SK-N-SH (cell line): ENCODE measurements around the gene WWC2. TPM values are rescaled to one million over a fixed set of nuclear protein-coding genes. Genes with fewer than 3 reads are reported as not detected.

Experiments used
- CTCF ChIA-PET: fragments of 300-600, 350-600 bp; formaldehyde crosslinking; extraction: SDS; loops from one replicate; lab custom pipeline; 2021; lab: Yijun Ruan, JAX
- POLR2A ChIA-PET: fragments of 350-600 bp; sonication (Branson Sonifier 250); formaldehyde crosslinking; extraction: SDS; loops from one replicate; lab custom pipeline; 2020; ENCODE audit warnings: antibody characterized with exemption, inconsistent platforms; lab: Yijun Ruan, JAX
- DNase-seq: peaks from one replicate; pipeline ENCODE4 v3.0.0; 2012
- H2AFZ ChIP-seq: fragments of 200-600 bp; sonication (generic); 2 replicates; pipeline ENCODE4 v1.8.1; 2016; ENCODE audit warnings: antibody characterized with exemption, mild to moderate bottlenecking, low read depth
- H3F3A ChIP-seq: fragments of 200-600 bp; sonication (generic); replicated peaks from 2 replicates; pipeline ENCODE3; 2016; ENCODE audit warnings: antibody characterized with exemption, mild to moderate bottlenecking; ENCODE audit not compliant: insufficient read depth
- H3K27ac ChIP-seq, 2 experiments: fragments of 200-500 bp in 1 of 2; fragments of 200-600 bp in 1 of 2; sonication (Bioruptor generic) in 1 of 2; sonication (generic), shearing (Covaris generic) in 1 of 2; 2 replicates each; pipeline versions ENCODE4 v1.5.1 to v1.6.1; 2014 to 2016; ENCODE audit warnings: low read depth in 2 of 2, inconsistent platforms in 1 of 2, low read length in 1 of 2, mild to moderate bottlenecking in 1 of 2, mixed read lengths in 1 of 2
- H3K27me3 ChIP-seq: fragments of 200-600 bp; sonication (generic), shearing (Covaris generic); 2 replicates; pipeline ENCODE4 v1.6.1; 2016; ENCODE audit warnings: mixed run types; ENCODE audit not compliant: insufficient read depth
- H3K36me3 ChIP-seq, 2 experiments: fragments of 200-500 bp in 1 of 2; fragments of 200-600 bp in 1 of 2; sonication (Bioruptor generic) in 1 of 2; sonication (generic) in 1 of 2; replicated peaks in 1 of 2; 2 replicates each; pipeline versions ENCODE3 to v1.5.1; 2014 to 2016; ENCODE audit warnings: low read length in 1 of 2, mild to moderate bottlenecking in 1 of 2; ENCODE audit not compliant: insufficient read depth in 2 of 2, control insufficient read depth in 1 of 2
- H3K4me1 ChIP-seq, 2 experiments: fragments of 200-500 bp in 1 of 2; fragments of 200-600 bp in 1 of 2; sonication (Bioruptor generic) in 1 of 2; sonication (generic), shearing (Covaris generic) in 1 of 2; 2 replicates each; pipeline versions ENCODE4 v1.5.1 to v1.6.1; 2014 to 2016; ENCODE audit warnings: low read depth in 1 of 2, low read length in 1 of 2, mixed run types in 1 of 2; ENCODE audit not compliant: insufficient read depth in 2 of 2, control insufficient read depth in 1 of 2
- H3K4me2 ChIP-seq: fragments of 200-600 bp; sonication (generic), shearing (Covaris generic); 2 replicates; pipeline ENCODE4 v1.6.1; 2017; ENCODE audit warnings: mixed run types
- H3K4me3 ChIP-seq, 2 experiments: fragments of 200-500 bp in 1 of 2; fragments of 200-600 bp in 1 of 2; sonication (Bioruptor generic) in 1 of 2; sonication (generic), shearing (Covaris generic) in 1 of 2; 2 replicates each; pipeline versions ENCODE4 v1.5.1 to v1.8.1; 2014 to 2016; ENCODE audit warnings: low read depth in 2 of 2, inconsistent platforms in 1 of 2, low read length in 1 of 2, mild to moderate bottlenecking in 1 of 2, mixed read lengths in 1 of 2, moderate library complexity in 1 of 2
- H3K79me2 ChIP-seq: fragments of 200-600 bp; sonication (generic); 2 replicates; pipeline ENCODE4 v1.8.1; 2017; ENCODE audit warnings: mild to moderate bottlenecking; ENCODE audit not compliant: insufficient read depth
- H3K9ac ChIP-seq: fragments of 200-600 bp; sonication (generic); 2 replicates; pipeline ENCODE4 v1.6.1; 2017; ENCODE audit warnings: mixed run types
- H3K9me2 ChIP-seq: fragments of 200-600 bp; sonication (generic); 2 replicates; pipeline ENCODE4 v1.6.1; 2017; ENCODE audit warnings: mixed run types
- H3K9me3 ChIP-seq: fragments of 200-600 bp; sonication (generic); 2 replicates; pipeline ENCODE4 v1.6.1; 2017; ENCODE audit warnings: mixed run types, mild to moderate bottlenecking, moderate library complexity
- H4K20me1 ChIP-seq: fragments of 200-600 bp; sonication (generic); 2 replicates; pipeline ENCODE4 v1.6.1; 2017; ENCODE audit warnings: mild to moderate bottlenecking, mixed run types; ENCODE audit not compliant: insufficient read depth
- ELF1 ChIP-seq: IDR thresholded peaks from 2 replicates; pipeline ENCODE4 v1.4.0; 2012
- FOSL2 ChIP-seq: IDR thresholded peaks from 2 replicates; pipeline ENCODE4 v1.4.0; 2012; ENCODE audit warnings: low read depth, mild to moderate bottlenecking, moderate library complexity, borderline replicate concordance
- FOXJ3 ChIP-seq: sonication (generic); formaldehyde crosslinking; IDR thresholded peaks from 2 replicates; pipeline ENCODE4 v1.5.1; 2020; ENCODE audit warnings: mild to moderate bottlenecking, missing genetic modification reagents
- JUND ChIP-seq: IDR thresholded peaks from 2 replicates; pipeline ENCODE4 v1.4.0; 2012
- NFIC ChIP-seq: IDR thresholded peaks from 2 replicates; pipeline ENCODE4 v1.4.0; 2012; ENCODE audit warnings: borderline replicate concordance
- POLR2AphosphoS5 ChIP-seq: IDR thresholded peaks from 2 replicates; pipeline ENCODE4 v1.6.1; 2012; ENCODE audit warnings: low read depth, low read length
- RAD21 ChIP-seq: IDR thresholded peaks from 2 replicates; pipeline ENCODE4 v1.6.1; 2012; ENCODE audit warnings: mild to moderate bottlenecking, low read length
- RXRA ChIP-seq: IDR thresholded peaks from 2 replicates; pipeline ENCODE4 v1.4.0; 2012; ENCODE audit warnings: low read depth, mild to moderate bottlenecking, borderline replicate concordance
- TAF1 ChIP-seq: IDR thresholded peaks from 2 replicates; pipeline ENCODE4 v1.6.1; 2012; ENCODE audit warnings: low read depth, mild to moderate bottlenecking, low read length, moderate library complexity, borderline replicate concordance
- TCF12 ChIP-seq: IDR thresholded peaks from 2 replicates; pipeline ENCODE4 v1.4.0; 2012
- WGBS: methylation state at CpG from one replicate; pipeline ENCODE4 v1.1.6; 2017; ENCODE audit warnings: low lambda C conversion rate; 5-methylcytosine and 5-hydroxymethylcytosine counted together
- polyA plus RNA-seq, 3 experiments: library from polyadenylated mRNA; depleted of rRNA; stranded (reverse); fragments of >200 nt; gene quantifications; 2 replicates each; pipeline ENCODE4 v1.2.3, GENCODE V29; 2012
- TF ChIP-seq, protein P1 (sequence below): IDR thresholded peaks from 2 replicates; pipeline ENCODE4 v1.6.1; 2012; ENCODE audit warnings: mild to moderate bottlenecking, low read depth, low read length, moderate library complexity
- TF ChIP-seq, protein P2 (sequence below): IDR thresholded peaks from 2 replicates; pipeline ENCODE4 v1.4.0; 2012; ENCODE audit warnings: low read depth
- TF ChIP-seq, protein P3 (sequence below): IDR thresholded peaks from 2 replicates; pipeline ENCODE4 v1.4.0; 2012; ENCODE audit warnings: low read depth, borderline replicate concordance
- TF ChIP-seq, protein P4 (sequence below): IDR thresholded peaks from 2 replicates; pipeline ENCODE4 v1.4.0; 2012; ENCODE audit warnings: low read depth, borderline replicate concordance
- TF ChIP-seq, protein P5 (sequence below): fragments of 150-350 bp; IDR thresholded peaks from 2 replicates; pipeline ENCODE4 v1.6.1; 2017; ENCODE audit warnings: antibody characterized with exemption, low read length, low read depth, borderline replicate concordance

WWC2 gene
- polyA plus RNA-seq, 1 of the 3 experiments (the other 2 are of a cell fraction) = 18.4 TPM

DNA sequence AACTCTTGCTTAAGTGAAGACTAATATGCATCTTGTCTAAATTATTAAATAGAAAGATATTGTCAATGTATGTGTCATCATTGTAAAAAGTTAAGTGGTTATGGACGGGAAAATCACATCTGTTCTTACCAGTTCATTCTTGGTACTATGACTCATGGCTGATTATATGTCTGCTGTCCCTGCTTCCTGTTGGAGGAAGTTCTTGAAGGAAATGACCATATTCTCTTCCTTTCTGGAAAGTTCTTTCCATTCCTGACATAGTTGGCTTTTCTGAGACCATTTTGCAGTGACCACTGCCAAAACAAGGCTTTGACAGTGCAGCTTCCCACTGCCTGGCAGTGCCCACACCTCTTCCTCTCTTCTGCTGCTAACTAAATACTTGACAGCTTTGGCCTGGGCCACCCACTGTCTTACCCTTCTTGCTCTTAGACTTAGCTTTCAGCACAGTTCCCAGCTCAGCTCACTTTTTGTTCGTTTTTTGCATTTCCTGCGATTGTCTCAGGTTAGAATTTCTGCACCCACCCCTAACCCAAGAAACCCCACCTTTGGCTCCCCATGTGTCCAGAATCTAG is 236.4 kb downstream of the WWC2 start (continued):
- TF ChIP-seq, protein P1, sequence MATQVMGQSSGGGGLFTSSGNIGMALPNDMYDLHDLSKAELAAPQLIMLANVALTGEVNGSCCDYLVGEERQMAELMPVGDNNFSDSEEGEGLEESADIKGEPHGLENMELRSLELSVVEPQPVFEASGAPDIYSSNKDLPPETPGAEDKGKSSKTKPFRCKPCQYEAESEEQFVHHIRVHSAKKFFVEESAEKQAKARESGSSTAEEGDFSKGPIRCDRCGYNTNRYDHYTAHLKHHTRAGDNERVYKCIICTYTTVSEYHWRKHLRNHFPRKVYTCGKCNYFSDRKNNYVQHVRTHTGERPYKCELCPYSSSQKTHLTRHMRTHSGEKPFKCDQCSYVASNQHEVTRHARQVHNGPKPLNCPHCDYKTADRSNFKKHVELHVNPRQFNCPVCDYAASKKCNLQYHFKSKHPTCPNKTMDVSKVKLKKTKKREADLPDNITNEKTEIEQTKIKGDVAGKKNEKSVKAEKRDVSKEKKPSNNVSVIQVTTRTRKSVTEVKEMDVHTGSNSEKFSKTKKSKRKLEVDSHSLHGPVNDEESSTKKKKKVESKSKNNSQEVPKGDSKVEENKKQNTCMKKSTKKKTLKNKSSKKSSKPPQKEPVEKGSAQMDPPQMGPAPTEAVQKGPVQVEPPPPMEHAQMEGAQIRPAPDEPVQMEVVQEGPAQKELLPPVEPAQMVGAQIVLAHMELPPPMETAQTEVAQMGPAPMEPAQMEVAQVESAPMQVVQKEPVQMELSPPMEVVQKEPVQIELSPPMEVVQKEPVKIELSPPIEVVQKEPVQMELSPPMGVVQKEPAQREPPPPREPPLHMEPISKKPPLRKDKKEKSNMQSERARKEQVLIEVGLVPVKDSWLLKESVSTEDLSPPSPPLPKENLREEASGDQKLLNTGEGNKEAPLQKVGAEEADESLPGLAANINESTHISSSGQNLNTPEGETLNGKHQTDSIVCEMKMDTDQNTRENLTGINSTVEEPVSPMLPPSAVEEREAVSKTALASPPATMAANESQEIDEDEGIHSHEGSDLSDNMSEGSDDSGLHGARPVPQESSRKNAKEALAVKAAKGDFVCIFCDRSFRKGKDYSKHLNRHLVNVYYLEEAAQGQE = no peak
- no peak for TF ChIP-seq RAD21
- peak; percentile 57; the same call in 1 of the 2 replicates for TF ChIP-seq ELF1
- peak; percentile 62; the same call in 1 of the 2 replicates for TF ChIP-seq POLR2AphosphoS5
- TF ChIP-seq, protein P2, sequence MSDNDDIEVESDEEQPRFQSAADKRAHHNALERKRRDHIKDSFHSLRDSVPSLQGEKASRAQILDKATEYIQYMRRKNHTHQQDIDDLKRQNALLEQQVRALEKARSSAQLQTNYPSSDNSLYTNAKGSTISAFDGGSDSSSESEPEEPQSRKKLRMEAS = peak; percentile 92
- TF ChIP-seq, all 33 proteins: peak for 15

DNA sequence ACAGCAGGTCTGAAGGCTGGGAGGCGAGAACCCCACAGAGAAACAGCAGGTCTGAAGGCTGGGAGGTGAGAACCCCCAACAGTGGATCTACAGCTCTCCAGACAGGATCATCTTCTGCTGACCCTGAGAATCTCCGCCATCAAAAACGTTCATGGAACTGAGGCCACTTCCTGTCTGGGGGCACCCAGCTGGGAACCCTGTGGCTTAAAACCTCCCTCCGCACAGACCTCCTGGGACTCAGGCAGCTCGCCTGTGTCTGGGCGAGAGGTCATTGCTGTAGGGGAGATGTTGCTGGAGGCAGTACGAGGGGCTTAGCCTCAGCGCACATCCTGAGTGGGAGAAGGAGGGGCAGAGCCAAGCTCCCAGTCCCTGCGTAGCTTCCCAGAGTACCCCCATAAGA is 238.3 kb downstream of the WWC2 start:
- no peaks in the 10 kb centered on the region for H3K27me3 ChIP-seq
- peaks cover 21% of the 10 kb centered on the region for H3F3A ChIP-seq
- no peaks in the 10 kb centered on the region for H3K36me3 ChIP-seq
- H3K9me2 ChIP-seq = no peaks in the 10 kb centered on the region
- no peak overlapping the region for H3K27ac ChIP-seq
- H3K9ac ChIP-seq = no peak overlapping the region
- ChIA-PET POLR2A (no interaction called here), CTCF (no interaction called here)
- DNase-seq = no peak
- H3K9me3 ChIP-seq = no peaks in the 10 kb centered on the region
- H3K4me3 ChIP-seq = no peak overlapping the region
- no peak overlapping the region for H3K4me2 ChIP-seq
- TF ChIP-seq, protein P3, sequence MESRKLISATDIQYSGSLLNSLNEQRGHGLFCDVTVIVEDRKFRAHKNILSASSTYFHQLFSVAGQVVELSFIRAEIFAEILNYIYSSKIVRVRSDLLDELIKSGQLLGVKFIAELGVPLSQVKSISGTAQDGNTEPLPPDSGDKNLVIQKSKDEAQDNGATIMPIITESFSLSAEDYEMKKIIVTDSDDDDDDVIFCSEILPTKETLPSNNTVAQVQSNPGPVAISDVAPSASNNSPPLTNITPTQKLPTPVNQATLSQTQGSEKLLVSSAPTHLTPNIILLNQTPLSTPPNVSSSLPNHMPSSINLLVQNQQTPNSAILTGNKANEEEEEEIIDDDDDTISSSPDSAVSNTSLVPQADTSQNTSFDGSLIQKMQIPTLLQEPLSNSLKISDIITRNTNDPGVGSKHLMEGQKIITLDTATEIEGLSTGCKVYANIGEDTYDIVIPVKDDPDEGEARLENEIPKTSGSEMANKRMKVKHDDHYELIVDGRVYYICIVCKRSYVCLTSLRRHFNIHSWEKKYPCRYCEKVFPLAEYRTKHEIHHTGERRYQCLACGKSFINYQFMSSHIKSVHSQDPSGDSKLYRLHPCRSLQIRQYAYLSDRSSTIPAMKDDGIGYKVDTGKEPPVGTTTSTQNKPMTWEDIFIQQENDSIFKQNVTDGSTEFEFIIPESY = no peak
- no peak for TF ChIP-seq NFIC
- H3K4me1 ChIP-seq = peaks cover 0 to 18% of the 10 kb centered on the region in 2 experiments; a peak in 2 of 4 replicates
- no peak overlapping the region for H2AFZ ChIP-seq
- no peaks in the 10 kb centered on the region for H3K79me2 ChIP-seq
- WGBS = 83% methylated on average over 9 of the region's 9 CpGs
- no peaks in the 10 kb centered on the region for H4K20me1 ChIP-seq

DNA sequence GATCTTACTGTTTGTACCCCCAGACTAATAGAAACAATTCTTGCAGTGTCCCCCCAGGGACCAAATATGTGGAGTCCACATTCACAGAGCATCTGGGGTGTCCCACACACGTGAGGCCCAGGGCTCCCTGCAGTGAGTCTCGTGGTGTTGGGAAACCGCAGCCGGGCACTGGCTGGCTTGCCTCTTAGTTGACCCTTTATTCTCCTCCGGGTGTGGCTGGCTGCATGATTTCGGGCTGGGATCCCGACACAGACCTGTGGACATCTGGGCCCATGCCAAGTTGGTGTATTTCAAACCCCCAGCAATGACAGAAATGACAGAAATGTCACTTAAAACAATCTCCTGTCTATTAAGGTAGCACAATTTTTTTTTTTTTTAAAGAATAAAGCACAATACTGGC is 238.8 kb downstream of the WWC2 start:
- Histone ChIP-seq H3K27me3 (no peaks in the 10 kb centered on the region), H3K9me3 (no peaks in the 10 kb centered on the region), H3K4me3 (no peak overlapping the region), H3K9ac (no peak overlapping the region), H3F3A (peaks cover 21% of the 10 kb centered on the region), H2AFZ (no peak overlapping the region), H3K36me3 (no peaks in the 10 kb centered on the region), H3K79me2 (no peaks in the 10 kb centered on the region), H3K4me2 (no peak overlapping the region), H4K20me1 (no peaks in the 10 kb centered on the region), H3K27ac (no peak overlapping the region), H3K4me1 (peaks cover 0 to 18% of the 10 kb centered on the region in 2 experiments; a peak in 2 of 4 replicates), H3K9me2 (no peaks in the 10 kb centered on the region)
- 81% methylated on average over 5 of the region's 7 CpGs for WGBS
- ChIA-PET CTCF (no interaction called here), POLR2A (no interaction called here)
- no peak for DNase-seq
- TF ChIP-seq, protein P3 = no peak
- no peak for TF ChIP-seq TAF1
- no peak for TF ChIP-seq RAD21
- TF ChIP-seq, protein P4, sequence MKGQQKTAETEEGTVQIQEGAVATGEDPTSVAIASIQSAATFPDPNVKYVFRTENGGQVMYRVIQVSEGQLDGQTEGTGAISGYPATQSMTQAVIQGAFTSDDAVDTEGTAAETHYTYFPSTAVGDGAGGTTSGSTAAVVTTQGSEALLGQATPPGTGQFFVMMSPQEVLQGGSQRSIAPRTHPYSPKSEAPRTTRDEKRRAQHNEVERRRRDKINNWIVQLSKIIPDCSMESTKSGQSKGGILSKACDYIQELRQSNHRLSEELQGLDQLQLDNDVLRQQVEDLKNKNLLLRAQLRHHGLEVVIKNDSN = no peak
- TF ChIP-seq RXRA = no peak
- TF ChIP-seq FOSL2 = no peak
- no peak for TF ChIP-seq TCF12
- TF ChIP-seq, protein P5, sequence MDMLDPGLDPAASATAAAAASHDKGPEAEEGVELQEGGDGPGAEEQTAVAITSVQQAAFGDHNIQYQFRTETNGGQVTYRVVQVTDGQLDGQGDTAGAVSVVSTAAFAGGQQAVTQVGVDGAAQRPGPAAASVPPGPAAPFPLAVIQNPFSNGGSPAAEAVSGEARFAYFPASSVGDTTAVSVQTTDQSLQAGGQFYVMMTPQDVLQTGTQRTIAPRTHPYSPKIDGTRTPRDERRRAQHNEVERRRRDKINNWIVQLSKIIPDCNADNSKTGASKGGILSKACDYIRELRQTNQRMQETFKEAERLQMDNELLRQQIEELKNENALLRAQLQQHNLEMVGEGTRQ = no peak
- no peak for TF ChIP-seq POLR2AphosphoS5
- no peak for TF ChIP-seq FOXJ3
- TF ChIP-seq JUND = no peak
